ENCODE data around the gene MBP.

The MBP gene

DNA sequence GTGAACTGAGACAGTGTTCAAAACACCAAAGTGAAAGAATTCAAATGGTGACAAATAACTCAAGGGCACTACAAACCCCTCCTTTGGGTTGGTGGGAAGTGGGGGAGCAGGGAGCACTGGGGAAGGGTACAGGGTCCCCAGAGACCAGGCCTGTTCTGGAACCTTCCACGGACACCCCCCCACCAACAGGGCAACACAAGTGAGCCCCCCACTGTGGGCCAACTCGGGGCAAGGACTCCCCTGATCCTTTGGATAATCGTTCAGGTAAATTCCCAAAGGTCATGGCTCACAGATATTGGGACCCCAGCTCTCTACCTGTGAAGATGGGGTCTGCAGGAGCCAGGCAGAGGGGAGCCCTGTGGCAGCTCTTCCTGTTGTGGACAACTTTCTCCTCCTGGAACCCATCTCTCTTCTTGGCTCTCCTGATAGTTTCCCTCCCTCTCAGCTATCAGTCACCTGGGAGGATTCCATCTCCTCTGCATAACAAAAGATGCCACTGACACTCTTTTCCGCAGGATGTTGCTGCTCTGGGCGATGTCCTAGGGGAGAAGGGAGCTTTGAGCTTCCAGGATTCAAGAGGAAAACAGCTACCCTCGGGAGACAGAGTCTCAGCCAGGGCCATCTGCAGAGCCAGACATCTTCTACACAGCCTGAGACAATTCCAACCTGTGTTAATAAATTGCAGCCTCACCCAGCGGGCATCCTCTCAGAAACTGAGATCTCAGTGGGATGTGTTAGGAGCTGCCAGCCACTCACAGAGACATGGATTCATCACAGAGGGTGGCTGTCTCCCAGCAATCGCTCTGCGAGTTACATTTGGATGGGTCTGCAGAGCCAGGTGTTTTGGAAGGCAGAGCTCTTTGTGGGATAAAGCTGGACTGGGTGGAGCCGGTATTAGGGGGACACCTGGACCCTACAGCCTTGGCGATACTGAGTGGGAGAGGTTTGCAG lies 35.4 kb downstream of the MBP start:
- no peak overlapping the region for H3K27ac ChIP-seq
- TF ChIP-seq ZFX (IDR thresholded peaks at IDR 0.05) (no peak), CTCF (conservative IDR thresholded peaks at IDR 0.05) (no peak)

DNA sequence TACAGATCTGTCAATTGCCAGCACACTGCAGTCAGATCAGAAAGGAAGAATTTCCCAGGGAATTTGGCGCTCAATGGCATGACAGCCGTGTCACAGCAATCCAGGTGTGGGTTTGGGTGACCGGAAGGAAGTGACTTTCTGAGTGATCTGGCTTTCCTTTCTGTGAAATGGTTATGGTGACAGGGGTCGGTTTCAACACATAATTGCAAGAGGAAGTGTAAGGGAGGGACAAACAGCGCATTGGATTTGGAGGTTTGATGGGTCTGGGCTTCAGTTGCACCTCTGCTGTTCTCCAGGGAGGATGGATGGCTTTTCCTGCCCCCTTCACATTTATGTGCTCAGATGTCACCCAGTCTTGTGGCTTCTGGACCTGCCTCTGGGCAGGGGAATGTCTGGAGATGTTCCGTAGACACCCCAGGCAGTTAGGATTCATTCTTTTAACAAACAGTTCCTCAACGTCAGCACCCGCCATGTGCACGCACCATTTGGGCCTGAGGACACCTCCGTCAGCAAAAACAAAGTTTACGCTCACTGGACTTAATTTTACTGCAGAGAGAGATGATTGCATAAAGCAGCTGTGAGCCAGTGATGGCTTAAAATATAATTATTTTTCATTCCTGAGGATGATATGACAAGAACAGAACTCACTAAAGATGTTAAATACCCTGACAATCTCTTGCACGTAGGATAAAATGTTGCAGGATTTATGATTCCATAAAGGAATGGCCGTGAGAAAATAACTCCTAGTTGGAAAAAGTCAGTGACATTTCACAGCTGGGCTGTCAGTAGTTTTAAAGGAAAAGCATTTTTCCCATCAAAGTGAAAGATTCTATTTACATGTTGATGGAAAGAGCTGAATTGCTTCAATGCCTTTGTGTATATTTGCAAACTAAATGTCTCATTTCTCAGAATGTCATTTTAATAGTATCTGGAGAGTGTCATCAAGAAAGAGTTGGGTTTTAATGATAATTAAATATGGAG lies 36.9 kb downstream of the MBP start:
- TF ChIP-seq CTCF (conservative IDR thresholded peaks at IDR 0.05), result no peak
- no peak for TF ChIP-seq ZFX (IDR thresholded peaks at IDR 0.05)
- no peak overlapping the region for H3K27ac ChIP-seq

- H3K27ac ChIP-seq, result no peak overlapping the region
- TF ChIP-seq ZFX (IDR thresholded peaks at IDR 0.05) (no peak), CTCF (conservative IDR thresholded peaks at IDR 0.05) (no peak)
Observed at GRCh38 chr18:77093586-77093985, 39.0 kb downstream of the MBP start.

DNA sequence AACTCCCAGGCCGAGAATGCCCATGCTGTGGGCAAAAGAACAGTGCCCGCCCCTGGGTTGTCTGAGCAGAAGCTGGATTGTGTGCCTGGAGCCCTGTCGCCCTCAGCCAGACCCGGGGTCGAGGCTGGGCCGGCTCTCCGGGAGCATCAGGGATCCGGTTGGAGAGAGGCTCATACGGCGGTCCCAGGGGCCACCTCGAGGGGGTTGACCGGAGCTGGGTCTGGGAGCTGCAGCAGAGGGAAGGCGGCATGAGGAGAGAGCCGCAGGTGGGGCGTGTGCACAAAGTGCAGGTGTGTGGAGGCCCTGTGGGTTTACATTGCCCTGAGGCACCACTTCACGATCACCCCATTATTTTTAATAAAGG lies 39.5 kb downstream of the MBP start:
- H3K27ac ChIP-seq, result no peak overlapping the region
- no peak for TF ChIP-seq CTCF (conservative IDR thresholded peaks at IDR 0.05)
- TF ChIP-seq ZFX (IDR thresholded peaks at IDR 0.05), result no peak

DNA sequence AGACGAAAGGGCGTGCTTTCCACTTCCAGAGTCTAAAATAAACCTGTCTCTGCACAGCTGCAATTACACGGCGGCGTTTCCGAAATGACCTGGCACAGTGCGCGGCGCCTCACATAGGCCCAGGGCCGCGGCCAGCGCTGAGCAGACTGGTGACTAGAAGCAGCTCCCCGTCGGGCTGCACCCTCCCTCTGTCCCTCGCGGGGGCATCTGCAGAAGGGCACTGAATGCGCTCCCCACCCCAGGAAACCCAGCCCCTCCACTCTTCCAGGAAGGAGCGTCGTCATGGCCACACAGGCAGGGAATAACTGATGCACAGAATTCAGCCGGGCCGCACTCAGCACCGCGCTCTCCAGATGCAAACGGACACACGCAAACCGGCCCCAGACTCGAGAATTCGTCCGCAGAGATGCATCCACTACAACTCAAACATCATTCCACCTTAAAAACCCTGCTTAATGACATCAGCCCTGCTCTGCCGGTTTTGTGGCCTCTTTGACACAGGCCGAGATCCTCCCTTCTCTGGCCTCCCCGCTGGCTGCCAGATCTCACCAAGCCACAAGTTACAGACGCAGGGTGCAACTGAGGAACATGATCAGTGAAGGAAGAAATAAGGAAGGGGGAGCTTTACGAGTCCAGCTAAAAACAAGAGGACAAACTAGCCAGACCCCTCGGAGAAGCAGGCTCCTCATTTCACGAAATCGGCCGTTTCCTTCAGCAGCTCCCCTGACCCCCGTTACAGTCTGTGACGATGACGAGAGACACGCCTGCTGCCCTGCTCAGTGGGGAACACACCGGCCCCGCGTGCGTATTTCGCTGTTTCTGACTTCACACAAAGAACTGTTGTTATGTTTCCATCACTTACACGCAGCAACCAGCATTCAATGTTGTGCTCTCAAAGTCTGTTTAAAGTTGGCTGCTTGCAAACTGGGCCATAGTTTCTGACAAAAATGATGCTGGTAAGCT lies 40.2 kb downstream of the MBP start:
- no peak overlapping the region for H3K27ac ChIP-seq
- TF ChIP-seq ZFX (IDR thresholded peaks at IDR 0.05), result no peak
- TF ChIP-seq CTCF (conservative IDR thresholded peaks at IDR 0.05), result no peak

DNA sequence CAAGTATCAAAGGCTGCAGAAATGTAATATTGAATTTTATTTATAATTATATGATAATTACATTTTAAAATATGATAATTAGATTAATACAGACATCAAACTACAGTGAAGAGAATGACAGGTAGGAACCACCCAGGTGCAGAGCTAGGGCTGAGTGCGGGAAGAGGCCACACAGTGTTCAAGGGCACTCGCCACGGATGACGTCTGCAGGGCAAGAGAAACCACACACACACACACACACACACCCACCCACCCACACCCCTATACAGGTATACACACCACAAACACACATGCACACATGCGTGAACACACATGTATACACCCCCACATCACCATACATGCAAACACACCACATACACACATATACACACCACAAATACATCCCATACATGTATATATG lies 41.2 kb downstream of the MBP start:
- no peak for TF ChIP-seq ZFX (IDR thresholded peaks at IDR 0.05)
- no peak for TF ChIP-seq CTCF (conservative IDR thresholded peaks at IDR 0.05)

More for the DNA sequence above, 41.2 kb downstream of the MBP start:
- no peak overlapping the region for H3K27ac ChIP-seq

Data from C4-2B (cell line).